Ishikawa (cell line): ENCODE results near the gene DNM2.

Experiments used
- CEBPB ChIP-seq: IDR thresholded peaks from 2 replicates; pipeline ENCODE4 v1.6.1; 2012
- CREB1 ChIP-seq: IDR thresholded peaks from 2 replicates; pipeline ENCODE4 v1.6.1; 2012; ENCODE audit warnings: low read depth
- EGR1 ChIP-seq: IDR thresholded peaks from 2 replicates; pipeline ENCODE4 v1.6.1; 2012
- EP300 ChIP-seq: IDR thresholded peaks from 2 replicates; pipeline ENCODE4 v1.6.1; 2012; ENCODE audit warnings: borderline replicate concordance
- FOXM1 ChIP-seq: IDR thresholded peaks from 2 replicates; pipeline ENCODE4 v1.6.1; 2012; ENCODE audit warnings: low read depth, borderline replicate concordance
- NFIC ChIP-seq: IDR thresholded peaks from 2 replicates; pipeline ENCODE4 v1.6.1; 2012
- RAD21 ChIP-seq: IDR thresholded peaks from 2 replicates; pipeline ENCODE4 v1.6.1; 2012; ENCODE audit warnings: low read depth
- TAF1 ChIP-seq: IDR thresholded peaks from 2 replicates; pipeline ENCODE4 v1.6.1; 2012; ENCODE audit warnings: low read depth, mild to moderate bottlenecking
- TCF12 ChIP-seq: IDR thresholded peaks from 2 replicates; pipeline ENCODE4 v1.6.1; 2012; ENCODE audit warnings: low read depth
- TEAD4 ChIP-seq: IDR thresholded peaks from 2 replicates; pipeline ENCODE4 v1.6.1; 2012
- YY1 ChIP-seq: IDR thresholded peaks from 2 replicates; pipeline ENCODE4 v1.6.1; 2012; ENCODE audit warnings: low read depth
- ZBTB7A ChIP-seq: IDR thresholded peaks from 2 replicates; pipeline ENCODE4 v1.6.1; 2012; ENCODE audit warnings: low read depth
- TF ChIP-seq, protein P1 (sequence below): IDR thresholded peaks from 2 replicates; pipeline ENCODE4 v1.6.1; 2012
- TF ChIP-seq, protein P2 (sequence below): IDR thresholded peaks from 2 replicates; pipeline ENCODE4 v1.6.1; 2012; ENCODE audit warnings: low read depth, mild to moderate bottlenecking
- TF ChIP-seq, protein P3 (sequence below): IDR thresholded peaks from 2 replicates; pipeline ENCODE4 v1.6.1; 2012

DNM2 gene

DNA sequence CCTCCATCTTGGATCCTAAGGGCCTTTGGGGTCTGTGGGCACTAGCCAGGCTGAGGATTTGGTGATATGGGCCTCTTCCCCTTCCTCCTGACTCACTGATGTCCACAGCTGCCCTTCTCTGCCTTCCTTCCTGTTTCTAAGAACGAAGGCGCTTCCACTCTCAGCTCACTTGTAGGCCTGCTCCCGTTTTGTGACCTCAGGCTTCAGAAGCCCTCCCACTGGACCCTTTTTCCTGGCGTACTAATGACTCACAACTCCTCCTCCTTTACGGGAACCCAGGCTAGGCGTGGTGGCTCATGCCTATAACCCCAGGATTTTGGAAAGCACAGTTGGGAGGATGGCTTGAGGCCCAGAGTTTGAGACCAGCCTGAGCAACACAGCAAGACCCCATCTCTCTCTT is 62.5 kb downstream of the DNM2 start:
- TF ChIP-seq EP300 (no peak), NFIC (no peak), RAD21 (no peak), YY1 (no peak), ZBTB7A (no peak)
- TF ChIP-seq, protein P1, sequence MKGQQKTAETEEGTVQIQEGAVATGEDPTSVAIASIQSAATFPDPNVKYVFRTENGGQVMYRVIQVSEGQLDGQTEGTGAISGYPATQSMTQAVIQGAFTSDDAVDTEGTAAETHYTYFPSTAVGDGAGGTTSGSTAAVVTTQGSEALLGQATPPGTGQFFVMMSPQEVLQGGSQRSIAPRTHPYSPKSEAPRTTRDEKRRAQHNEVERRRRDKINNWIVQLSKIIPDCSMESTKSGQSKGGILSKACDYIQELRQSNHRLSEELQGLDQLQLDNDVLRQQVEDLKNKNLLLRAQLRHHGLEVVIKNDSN: no peak

DNA sequence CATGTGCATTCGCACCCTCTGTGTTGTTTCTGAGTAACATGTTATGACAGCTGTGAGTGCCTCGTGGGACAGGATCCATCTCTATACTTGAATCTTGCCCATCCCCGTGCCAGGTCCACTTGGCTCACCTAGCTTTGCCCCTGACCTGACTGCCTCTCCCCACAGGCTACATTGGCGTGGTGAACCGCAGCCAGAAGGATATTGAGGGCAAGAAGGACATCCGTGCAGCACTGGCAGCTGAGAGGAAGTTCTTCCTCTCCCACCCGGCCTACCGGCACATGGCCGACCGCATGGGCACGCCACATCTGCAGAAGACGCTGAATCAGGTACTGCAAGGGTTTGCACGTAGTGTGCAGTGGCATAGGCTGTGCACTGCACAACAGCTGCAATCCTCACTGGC is 64.9 kb downstream of the DNM2 start:
- TF ChIP-seq NFIC (no peak), EGR1 (no peak), TCF12 (no peak)
- TF ChIP-seq, protein P2, sequence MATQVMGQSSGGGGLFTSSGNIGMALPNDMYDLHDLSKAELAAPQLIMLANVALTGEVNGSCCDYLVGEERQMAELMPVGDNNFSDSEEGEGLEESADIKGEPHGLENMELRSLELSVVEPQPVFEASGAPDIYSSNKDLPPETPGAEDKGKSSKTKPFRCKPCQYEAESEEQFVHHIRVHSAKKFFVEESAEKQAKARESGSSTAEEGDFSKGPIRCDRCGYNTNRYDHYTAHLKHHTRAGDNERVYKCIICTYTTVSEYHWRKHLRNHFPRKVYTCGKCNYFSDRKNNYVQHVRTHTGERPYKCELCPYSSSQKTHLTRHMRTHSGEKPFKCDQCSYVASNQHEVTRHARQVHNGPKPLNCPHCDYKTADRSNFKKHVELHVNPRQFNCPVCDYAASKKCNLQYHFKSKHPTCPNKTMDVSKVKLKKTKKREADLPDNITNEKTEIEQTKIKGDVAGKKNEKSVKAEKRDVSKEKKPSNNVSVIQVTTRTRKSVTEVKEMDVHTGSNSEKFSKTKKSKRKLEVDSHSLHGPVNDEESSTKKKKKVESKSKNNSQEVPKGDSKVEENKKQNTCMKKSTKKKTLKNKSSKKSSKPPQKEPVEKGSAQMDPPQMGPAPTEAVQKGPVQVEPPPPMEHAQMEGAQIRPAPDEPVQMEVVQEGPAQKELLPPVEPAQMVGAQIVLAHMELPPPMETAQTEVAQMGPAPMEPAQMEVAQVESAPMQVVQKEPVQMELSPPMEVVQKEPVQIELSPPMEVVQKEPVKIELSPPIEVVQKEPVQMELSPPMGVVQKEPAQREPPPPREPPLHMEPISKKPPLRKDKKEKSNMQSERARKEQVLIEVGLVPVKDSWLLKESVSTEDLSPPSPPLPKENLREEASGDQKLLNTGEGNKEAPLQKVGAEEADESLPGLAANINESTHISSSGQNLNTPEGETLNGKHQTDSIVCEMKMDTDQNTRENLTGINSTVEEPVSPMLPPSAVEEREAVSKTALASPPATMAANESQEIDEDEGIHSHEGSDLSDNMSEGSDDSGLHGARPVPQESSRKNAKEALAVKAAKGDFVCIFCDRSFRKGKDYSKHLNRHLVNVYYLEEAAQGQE: no peak

DNA sequence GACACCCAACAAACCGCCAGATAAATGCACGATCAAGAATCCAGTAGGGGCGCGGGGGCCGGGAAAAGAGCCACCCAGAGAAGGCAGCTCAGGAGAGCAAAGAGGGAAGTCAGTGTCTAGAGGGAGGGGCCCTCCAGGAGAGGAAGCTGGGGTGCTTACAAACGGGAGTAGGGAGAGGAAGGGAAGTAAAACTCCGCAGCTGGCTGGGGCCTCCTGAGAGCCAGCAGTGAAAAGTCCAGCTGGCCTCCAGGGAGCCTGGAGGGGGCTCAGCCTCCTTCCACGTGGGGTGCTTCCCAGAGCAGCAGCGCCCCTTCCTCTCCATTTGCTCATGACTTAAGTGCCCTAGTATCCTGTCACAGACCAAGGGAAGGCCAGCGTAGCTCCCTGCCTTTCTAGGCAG is 66.4 kb downstream of the DNM2 start:
- TF ChIP-seq, protein P2: no peak
- no peak for TF ChIP-seq TEAD4
- TF ChIP-seq EGR1: no peak
- TF ChIP-seq CREB1: no peak
- no peak for TF ChIP-seq YY1
- no peak for TF ChIP-seq CEBPB
- TF ChIP-seq RAD21: no peak
- TF ChIP-seq ZBTB7A: no peak
- no peak for TF ChIP-seq TAF1
- TF ChIP-seq FOXM1: no peak
- TF ChIP-seq, protein P3, sequence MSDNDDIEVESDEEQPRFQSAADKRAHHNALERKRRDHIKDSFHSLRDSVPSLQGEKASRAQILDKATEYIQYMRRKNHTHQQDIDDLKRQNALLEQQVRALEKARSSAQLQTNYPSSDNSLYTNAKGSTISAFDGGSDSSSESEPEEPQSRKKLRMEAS: no peak
- no peak for TF ChIP-seq EP300
- no peak for TF ChIP-seq NFIC
- no peak for TF ChIP-seq TCF12
- TF ChIP-seq, protein P1: no peak

DNA sequence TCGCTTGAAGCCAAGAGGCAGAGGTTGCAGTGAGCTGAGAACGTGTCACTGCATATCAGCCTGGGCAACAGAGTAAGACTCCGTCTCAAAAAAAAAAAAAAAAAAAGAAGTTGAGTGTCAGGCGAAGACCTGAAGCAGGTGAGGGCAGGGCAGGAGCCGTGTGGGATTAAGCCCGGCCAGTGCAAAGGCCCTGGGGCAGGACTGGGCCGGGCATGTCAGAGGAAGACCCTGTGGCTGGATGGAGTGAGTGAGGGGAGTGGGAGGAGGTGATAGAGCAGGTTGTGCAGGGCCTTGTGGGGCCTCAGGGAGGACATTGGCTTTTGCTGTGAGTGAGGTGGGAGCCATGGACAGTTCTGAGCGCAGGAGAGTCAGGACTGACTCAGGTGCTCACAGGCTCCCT is 70.3 kb downstream of the DNM2 start:
- no peak for TF ChIP-seq CREB1
- TF ChIP-seq TEAD4: no peak
- TF ChIP-seq RAD21: no peak
- TF ChIP-seq, protein P1: no peak
- TF ChIP-seq YY1: no peak
- no peak for TF ChIP-seq FOXM1
- no peak for TF ChIP-seq NFIC
- TF ChIP-seq, protein P2: no peak

DNA sequence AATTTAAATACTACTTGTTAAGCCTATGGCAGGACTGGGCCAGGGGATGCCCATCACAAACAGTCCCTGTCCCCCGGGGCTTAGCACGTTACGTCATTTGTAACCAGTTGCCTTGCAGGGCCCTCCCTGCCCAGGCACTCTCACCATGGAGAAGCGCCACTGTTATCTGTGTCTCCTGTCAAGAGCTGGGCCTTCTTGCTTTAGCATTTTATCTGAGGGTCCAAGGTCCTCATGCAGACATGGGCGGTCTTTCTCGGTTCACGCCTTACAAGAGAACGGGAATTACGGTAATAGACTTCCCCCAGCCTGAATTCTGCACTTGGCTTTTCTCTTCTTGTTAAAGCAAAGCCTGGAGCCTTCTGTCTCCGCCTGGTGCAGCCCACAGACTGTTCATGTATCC is 72.0 kb downstream of the DNM2 start:
- TF ChIP-seq YY1 (no peak), CEBPB (no peak), EGR1 (no peak), EP300 (no peak), NFIC (no peak), FOXM1 (no peak), TAF1 (no peak), ZBTB7A (no peak), CREB1 (no peak), TCF12 (no peak), TEAD4 (no peak), RAD21 (no peak)
- TF ChIP-seq, protein P1: no peak
- TF ChIP-seq, protein P3: no peak
- TF ChIP-seq, protein P2: no peak
